Activated CD4-positive, CD25-positive, alpha-beta regulatory T cell treated with anti-CD3 and anti-CD28 coated beads, Interleukin-2, amount 50 U/mL, for 16 hours (primary cell): ENCODE measurements around the gene C1QB.

Experiments
- DNase-seq: peaks from one replicate; pipeline ENCODE4 v3.0.0-alpha.2; 2020; ENCODE audit warnings: low read depth, low spot score

The C1QB gene

GRCh38 chr1:22652881-22653316 is at the start of gene C1QB:
TSS of gene C1QB (plus strand) at chr1:22653236. CDS start at chr1:22659463, 6,227 bp downstream.
- DNase-seq = no peak

DNA sequence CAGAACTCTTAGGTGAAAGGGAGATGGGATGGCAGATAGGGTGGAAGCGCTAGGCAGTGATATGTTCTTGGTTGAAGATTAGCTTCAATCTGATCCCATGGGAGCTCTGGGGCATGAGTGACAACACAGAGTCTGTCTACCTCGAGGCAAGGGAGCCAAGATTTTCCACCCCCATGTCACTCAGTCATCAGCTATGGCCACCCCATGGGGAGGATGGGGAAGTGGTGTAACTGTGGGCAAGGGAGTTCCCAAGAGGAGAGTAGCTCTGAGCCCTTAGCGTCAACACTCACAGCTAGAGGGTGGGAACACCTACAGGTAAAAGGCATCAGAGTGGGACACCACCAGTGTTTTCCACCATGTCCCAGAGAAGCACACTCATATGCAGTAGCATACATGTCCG is 46.9 kb upstream of the C1QB start:
- DNase-seq = no peak

GRCh38 chr1:22607154-22607553 is 45.9 kb upstream of the C1QB start:
- no peak for DNase-seq

- DNase-seq = no peak
These were observed 44.7 kb upstream of the C1QB start for GRCh38 chr1:22608361-22608760.

- DNase-seq = no peak
These were observed 43.7 kb upstream of the C1QB start for GRCh38 chr1:22609291-22609690.

- DNase-seq = no peak
These were observed 41.5 kb upstream of the C1QB start for GRCh38 chr1:22611530-22611947.

DNA sequence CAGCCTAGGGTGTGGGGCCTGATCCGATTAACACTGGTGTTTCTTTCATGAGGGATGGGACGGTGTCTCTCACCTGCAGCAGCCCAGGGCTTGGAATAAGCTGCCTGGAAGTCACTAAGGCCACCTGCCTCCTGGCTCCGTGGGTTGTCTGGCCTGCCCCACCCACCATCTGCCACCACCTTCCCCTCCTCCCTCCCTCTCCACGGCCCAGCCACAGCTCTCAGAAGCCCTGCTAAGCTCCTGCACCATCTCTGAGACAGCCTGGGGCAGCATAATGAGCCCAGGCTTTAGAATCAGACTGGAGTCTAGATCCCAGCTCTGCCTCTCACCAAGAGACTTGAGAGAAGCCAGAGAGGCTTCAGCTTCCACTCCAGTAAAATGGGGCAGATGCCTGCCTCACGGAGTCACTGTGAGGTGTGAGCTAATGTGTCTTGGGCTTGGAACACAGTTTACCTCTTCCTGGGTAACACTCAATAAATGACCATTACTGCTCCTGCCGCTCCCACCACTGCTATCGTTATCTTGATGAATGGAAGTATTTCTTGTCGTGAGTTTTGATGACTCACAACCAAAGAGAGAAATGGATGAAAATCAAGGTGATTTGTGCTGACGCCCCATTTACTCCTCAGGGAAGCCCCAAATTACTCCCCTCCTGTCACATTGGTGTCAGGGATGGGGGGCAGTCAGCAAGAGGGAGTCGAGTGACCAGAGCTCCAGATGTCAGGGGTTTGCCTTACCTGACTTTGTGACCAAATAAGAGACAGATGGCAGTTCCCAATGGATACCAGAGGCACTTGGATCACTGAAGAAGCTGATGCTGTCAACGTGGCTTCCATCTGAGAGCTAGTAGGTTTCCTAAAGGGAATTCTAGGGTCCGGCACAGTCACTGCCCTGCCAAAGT is 40.1 kb upstream of the C1QB start:
- DNase-seq = no peak

DNA sequence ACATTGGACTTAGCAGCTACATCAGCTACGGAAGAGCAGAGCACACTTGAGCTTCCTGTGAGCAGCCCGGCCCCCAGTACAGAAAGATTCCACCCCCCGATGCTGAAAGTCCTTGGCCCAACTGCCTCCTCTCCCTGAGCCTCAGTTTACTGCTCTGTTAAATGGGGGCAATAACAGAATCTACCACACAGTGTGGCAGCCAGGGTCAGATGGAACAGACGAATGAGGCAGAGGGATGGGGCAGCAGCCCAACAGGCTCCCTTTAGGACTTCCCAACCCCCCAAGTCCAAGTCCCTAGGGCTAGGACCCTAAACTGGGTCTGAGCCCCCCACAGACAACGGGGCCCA is 39.5 kb upstream of the C1QB start:
- DNase-seq = no peak

DNA sequence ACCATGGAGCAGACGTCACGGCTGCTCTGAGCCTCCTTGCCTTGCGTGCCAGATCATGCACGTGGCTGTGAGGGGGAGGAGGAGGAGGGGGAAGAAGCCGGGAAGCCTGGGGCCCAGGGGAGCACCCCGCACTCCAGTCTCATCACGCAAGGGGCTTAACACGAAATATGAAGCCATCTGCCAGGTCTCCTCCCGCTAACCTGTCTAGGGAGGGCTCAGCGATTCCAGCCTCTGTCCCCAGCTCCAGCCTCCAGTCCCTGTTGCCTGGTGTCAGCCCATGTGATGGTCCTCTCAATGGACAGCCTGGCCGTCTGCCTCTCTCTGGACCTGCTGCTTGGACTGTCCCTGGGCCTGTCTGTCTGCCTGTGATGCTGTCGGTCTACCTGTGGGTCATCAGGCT is 39.1 kb upstream of the C1QB start:
- no peak for DNase-seq

DNA sequence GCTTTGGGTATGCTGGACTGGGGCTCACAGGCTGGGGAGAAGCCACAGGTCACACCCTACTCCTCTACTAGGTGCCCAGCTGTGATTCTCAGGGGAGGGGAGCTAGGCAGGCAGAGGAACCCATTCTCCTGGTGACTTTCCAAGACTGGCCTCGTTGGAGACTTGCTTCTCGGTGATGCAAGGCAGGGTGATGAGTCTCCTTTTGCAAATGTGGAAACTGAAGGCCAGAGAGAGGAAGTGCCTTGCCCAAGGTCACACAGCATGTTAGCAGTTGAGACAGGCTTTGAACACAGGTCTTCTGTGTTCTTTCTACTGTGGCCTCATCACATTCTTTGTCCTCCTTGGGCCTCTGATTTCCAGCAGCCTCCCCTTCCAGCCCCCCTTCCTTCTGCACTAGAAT is 37.1 kb upstream of the C1QB start:
- no peak for DNase-seq

- DNase-seq = no peak
These were observed 36.5 kb upstream of the C1QB start for GRCh38 chr1:22616571-22616970.

DNA sequence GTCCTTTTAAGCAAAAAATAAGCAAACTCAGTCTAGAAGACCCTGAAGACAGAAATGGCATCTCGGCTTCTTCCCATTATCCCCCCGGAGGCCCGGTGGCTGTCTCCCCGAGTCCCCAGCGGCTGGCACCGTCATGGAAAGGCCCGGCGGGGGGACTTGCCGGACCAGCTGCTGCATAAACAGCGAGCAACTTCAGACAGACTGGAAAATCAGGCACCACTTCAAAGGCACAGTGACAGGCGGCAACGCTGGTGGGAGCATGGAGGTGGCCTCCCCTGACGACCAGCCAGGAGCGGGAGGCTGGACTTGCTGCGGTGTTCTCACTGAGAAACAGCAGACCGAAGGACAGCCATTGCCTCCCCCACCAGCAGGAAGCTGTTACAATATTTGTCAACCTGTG is 35.0 kb upstream of the C1QB start:
- no peak for DNase-seq

DNA sequence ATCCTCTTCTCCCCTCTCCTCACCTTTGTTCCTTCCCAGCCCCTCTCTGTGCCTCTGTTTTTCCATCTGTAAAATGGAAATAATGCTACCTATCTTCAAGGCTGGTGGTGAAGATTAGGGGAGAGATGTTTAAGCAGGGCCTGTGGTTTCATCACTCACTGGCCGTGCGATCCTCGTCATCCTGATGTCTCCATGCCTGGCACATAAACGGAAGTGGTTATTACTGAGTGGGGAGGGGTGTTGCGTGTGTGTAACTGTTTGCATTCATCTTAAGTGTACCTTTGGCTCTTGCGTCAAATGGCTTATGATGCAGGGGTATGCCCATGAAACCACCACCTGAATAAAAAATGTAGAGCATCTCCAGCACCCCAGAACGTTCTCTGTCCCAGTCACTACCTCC is 33.8 kb upstream of the C1QB start:
- DNase-seq = no peak

DNA sequence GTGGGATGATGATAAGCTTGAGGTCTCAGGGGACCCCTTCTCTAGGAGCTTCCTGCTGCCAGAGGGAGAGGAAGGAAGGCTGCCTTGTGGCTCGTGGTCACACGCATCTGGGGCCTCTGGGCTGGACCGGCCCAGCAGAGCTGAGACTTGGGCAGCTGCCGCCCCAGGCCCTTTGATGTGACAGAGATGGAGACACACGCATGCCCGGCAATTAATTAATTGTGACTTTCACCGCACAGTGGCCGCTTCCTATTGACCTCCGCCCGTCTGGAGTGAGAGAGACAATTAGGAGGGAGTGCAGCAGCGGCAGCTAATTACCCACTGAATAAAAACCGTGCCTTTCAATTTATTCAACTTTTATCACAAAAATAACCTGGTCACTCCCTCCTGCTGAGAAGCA is 33.2 kb upstream of the C1QB start:
- DNase-seq = no peak

DNA sequence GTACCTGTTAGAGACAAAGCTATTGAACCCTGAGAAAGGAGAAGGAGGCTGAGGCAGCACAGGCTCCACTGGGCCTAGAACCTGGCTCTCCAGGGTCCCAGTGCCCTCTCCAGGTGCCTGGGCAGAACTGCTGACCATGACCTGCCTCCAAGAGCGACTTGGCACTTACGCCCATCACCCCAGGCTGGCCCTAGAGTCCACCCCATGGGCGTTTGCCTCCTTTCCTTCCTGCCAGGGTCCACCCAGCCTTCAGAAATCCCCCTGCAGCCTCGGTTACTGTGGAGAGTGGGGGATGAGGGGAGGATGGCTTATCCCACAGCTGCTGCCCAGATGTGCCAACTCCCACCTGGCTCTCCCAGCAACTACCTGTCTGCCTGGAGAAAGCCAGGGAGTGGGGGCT is 31.3 kb upstream of the C1QB start:
- DNase-seq = no peak

DNA sequence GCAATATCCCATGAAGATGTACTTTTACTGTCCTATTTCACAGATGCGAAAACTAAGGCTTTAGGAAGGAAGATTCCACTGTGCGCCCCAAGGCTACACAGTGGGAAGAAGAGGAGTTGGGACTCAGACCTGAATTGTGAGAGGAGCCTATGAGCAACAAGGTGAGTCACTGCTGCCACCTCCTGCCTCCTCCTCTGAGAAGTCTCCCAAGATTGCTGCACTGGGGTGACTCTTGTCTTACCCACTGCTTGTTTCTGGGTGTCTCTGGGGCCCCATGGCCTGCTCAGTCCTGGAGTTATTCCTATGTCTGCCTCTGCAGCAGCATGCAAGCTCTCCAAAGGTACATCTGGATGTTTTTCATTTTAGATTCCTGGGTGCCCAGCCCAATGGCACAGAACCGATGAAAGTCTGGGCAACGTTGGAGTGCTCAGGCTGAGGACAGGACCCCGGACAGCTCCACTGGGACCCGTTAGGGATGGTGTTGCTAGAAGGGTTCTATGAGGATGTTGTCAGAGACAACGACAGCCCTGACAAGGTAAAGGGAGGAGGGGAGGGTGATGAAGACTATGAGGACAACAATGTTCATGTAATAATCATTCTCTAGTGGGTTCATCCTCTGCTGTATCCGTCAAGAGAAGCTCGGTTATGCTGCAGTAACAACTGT is 27.6 kb upstream of the C1QB start:
- no peak for DNase-seq

DNA sequence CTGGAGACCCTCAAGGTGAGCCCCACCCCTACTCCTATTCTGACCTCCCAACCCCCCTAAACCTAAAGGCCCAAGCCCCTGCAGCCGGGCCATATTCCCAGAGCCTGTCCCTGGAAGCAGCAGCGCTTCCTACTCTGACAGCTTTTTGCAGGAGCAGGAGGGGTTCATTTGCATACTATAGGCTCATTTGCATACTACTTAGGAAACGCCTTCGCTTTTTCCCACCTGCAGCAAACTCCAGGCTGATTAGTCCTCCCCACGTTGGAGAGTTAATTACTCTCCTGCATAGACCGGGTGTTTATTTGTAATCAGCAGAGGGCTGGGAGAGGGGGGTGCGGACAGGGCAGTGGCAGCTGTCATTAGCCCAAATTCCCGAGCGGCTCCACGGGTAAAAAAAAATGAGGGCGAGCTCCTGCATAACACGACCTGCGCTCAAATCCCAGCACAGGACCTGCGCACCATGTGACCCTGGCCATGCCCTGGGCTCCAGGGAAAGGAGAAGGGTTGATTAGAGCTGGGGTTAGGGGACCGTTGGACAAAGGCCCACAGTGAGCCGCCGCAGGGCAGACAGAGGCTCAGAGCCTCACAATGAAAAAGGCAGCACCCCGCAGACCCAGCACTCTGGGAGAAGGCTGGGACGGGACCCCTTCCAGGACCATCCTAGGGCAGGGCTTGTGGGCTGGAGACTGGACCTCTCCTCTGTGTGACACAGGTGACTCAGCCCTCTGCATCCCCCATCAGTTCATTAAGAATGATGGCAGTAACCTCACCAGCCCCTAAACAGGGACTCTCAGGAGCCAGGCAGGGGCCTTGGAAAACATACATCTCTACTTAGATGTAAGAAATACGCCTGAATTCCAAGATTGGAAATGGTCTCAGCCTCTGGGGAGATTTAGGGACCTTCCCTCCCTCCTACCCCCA is 26.5 kb upstream of the C1QB start:
- no peak for DNase-seq

DNA sequence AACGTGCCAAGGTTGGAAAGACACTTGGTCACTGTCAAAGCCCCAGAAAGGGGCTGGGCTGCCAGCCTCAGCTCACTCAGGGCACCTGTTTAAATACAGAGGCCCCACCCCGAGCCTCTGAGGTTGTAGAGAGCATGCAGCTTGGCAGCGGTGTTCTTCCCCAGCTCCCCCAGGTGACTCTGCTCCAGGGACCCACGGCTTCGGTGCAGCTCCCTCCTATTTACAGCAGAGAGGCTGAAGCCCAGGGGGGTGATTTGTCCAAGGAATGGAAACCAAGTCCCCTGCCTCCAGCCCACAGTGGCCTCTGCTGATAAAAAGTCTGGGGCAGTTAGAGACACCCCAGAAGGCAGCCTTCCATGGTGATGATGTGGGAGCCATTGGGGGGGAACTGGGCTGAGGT is 25.7 kb upstream of the C1QB start:
- DNase-seq = no peak

- no peak for DNase-seq
These were observed 24.2 kb upstream of the C1QB start for GRCh38 chr1:22628698-22629444.

DNA sequence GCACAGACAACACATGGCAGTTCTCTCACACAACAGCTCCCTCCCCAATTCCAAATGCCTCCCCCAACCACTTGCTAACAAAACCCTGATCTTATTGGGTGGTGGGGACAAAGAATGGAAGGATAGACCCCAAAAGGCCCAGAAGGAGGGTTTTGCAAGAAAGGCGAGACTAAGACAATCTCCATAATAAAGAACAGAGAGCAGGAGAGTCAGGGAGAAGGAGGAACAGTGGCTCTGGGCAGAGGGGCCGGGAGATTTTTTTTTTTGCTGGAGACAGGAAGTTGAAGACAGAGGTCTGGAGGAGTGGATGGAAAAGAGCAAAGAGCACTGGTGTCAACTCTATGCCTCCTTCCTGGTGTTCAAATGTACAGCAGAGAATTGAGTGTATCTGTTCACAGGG is 23.1 kb upstream of the C1QB start:
- no peak for DNase-seq

- DNase-seq = no peak
These were observed 19.2 kb upstream of the C1QB start for GRCh38 chr1:22633697-22634463.
